Liver (tissue), 9 donors: Measurements from ENCODE around the gene SPRN. TPM values are rescaled to one million over a fixed set of nuclear protein-coding genes. Genes with fewer than 3 reads are reported as not detected.

Source experiments
- DNase-seq: peaks from one replicate; pipeline ENCODE4 v3.0.0-alpha.2; 2017; ENCODE audit warnings: low spot score
- H3K27ac ChIP-seq, 2 donors: one replicate each; pipeline ENCODE4 v1.7.0; 2013; ENCODE audit warnings: inconsistent platforms in 2 of 2, low read length in 2 of 2, control low read depth in 1 of 2, low read depth in 1 of 2, mild to moderate bottlenecking in 1 of 2
- H3K27me3 ChIP-seq, 4 donors: one replicate each; pipeline versions ENCODE4 v1.6.1 to v1.7.0; 2013; ENCODE audit warnings: low read length in 3 of 4, inconsistent platforms in 1 of 4, mild to moderate bottlenecking in 1 of 4, moderate library complexity in 1 of 4; ENCODE audit not compliant: control insufficient read depth in 4 of 4, insufficient read depth in 4 of 4
- H3K36me3 ChIP-seq, 4 donors: one replicate each; pipeline versions ENCODE4 v1.6.1 to v1.7.0; 2013; ENCODE audit warnings: low read length in 3 of 4, mild to moderate bottlenecking in 3 of 4, low read depth in 1 of 4, moderate library complexity in 1 of 4; ENCODE audit not compliant: control insufficient read depth in 4 of 4, insufficient read depth in 3 of 4
- H3K4me1 ChIP-seq, 4 donors: one replicate each; pipeline versions ENCODE4 v1.6.1 to v1.7.0; 2013; ENCODE audit warnings: low read length in 3 of 4, mild to moderate bottlenecking in 3 of 4, moderate library complexity in 1 of 4; ENCODE audit not compliant: control insufficient read depth in 4 of 4, insufficient read depth in 4 of 4
- H3K4me3 ChIP-seq, 3 donors: one replicate each; pipeline versions ENCODE4 v1.6.1 to v1.7.0; 2013; ENCODE audit warnings: low read length in 3 of 3, control low read depth in 1 of 3, low read depth in 1 of 3, mild to moderate bottlenecking in 1 of 3
- H3K9ac ChIP-seq, 2 donors: one replicate each; pipeline ENCODE4 v1.7.0; 2013; ENCODE audit warnings: low read length in 2 of 2, mild to moderate bottlenecking in 2 of 2, moderate library complexity in 2 of 2, control low read depth in 1 of 2, low read depth in 1 of 2
- H3K9me3 ChIP-seq, 4 donors: one replicate each; pipeline versions ENCODE4 v1.6.1 to v1.7.0; 2013; ENCODE audit warnings: low read length in 3 of 4; ENCODE audit not compliant: control insufficient read depth in 4 of 4
- ATF3 ChIP-seq: IDR thresholded peaks from 2 replicates; pipeline ENCODE4 v1.6.1; 2016; ENCODE audit warnings: antibody characterized with exemption
- CTCF ChIP-seq: fragments of 150-350 bp; IDR thresholded peaks from 2 replicates; pipeline ENCODE4 v1.5.1; 2017; ENCODE audit warnings: improper control_type of control experiment, low read depth, low read length; ENCODE audit not compliant: missing input control
- EGR1 ChIP-seq, 2 donors: IDR thresholded peaks; 2 replicates each; pipeline ENCODE4 v1.6.1; 2016 to 2018; ENCODE audit warnings: antibody characterized with exemption in 2 of 2, low read depth in 2 of 2
- FOXA1 ChIP-seq: IDR thresholded peaks from 2 replicates; pipeline ENCODE4 v1.6.1; 2016; ENCODE audit warnings: antibody characterized with exemption
- FOXA2 ChIP-seq: IDR thresholded peaks from 2 replicates; pipeline ENCODE4 v1.6.1; 2016; ENCODE audit warnings: antibody characterized with exemption
- GABPA ChIP-seq, 2 donors: IDR thresholded peaks in 1 of 2; conservative IDR thresholded peaks in 1 of 2; 2 replicates each; pipeline ENCODE4 v1.6.1; 2016; ENCODE audit warnings: antibody characterized with exemption in 2 of 2, mild to moderate bottlenecking in 1 of 2, moderate library complexity in 1 of 2
- HNF4A ChIP-seq, 2 donors: conservative IDR thresholded peaks; 2 replicates each; pipeline ENCODE4 v1.6.1; 2016; ENCODE audit warnings: antibody characterized with exemption in 2 of 2, mild to moderate bottlenecking in 2 of 2
- HNF4G ChIP-seq: IDR thresholded peaks from 2 replicates; pipeline ENCODE4 v1.6.1; 2016; ENCODE audit warnings: antibody characterized with exemption
- JUND ChIP-seq, 2 donors: IDR thresholded peaks; 2 replicates each; pipeline ENCODE4 v1.6.1; 2016; ENCODE audit warnings: antibody characterized with exemption in 2 of 2
- MAX ChIP-seq: IDR thresholded peaks from 2 replicates; pipeline ENCODE4 v1.6.1; 2016; ENCODE audit warnings: antibody characterized with exemption
- NR2F2 ChIP-seq: IDR thresholded peaks from 2 replicates; pipeline ENCODE4 v1.6.1; 2016; ENCODE audit warnings: antibody characterized with exemption
- RAD21 ChIP-seq, 2 donors: IDR thresholded peaks; 2 replicates each; pipeline ENCODE4 v1.6.1; 2016; ENCODE audit warnings: antibody characterized with exemption in 2 of 2, mild to moderate bottlenecking in 2 of 2
- REST ChIP-seq: IDR thresholded peaks from 2 replicates; pipeline ENCODE4 v1.6.1; 2016; ENCODE audit warnings: antibody characterized with exemption, mild to moderate bottlenecking
- SP1 ChIP-seq: IDR thresholded peaks from 2 replicates; pipeline ENCODE4 v1.6.1; 2018; ENCODE audit warnings: antibody characterized with exemption, mild to moderate bottlenecking
- YY1 ChIP-seq: IDR thresholded peaks from 2 replicates; pipeline ENCODE4 v1.6.1; 2016; ENCODE audit warnings: antibody characterized with exemption, mild to moderate bottlenecking
- ZBTB33 ChIP-seq: IDR thresholded peaks from 2 replicates; pipeline ENCODE4 v1.6.1; 2016; ENCODE audit warnings: antibody characterized with exemption
- WGBS: extraction: QIAGEN DNeasy Blood & Tissue Kit; methylation state at CpG from one replicate; pipeline ENCODE4 v1.1.7; 2013; 5-methylcytosine and 5-hydroxymethylcytosine counted together
- polyA plus RNA-seq, 2 donors: library from polyadenylated mRNA; stranded (reverse) in 1 of 2; unstranded in 1 of 2; fragments of 200-250 nt in 1 of 2; fragments of >200 nt in 1 of 2; fragmentation: Nextera tagmentation in 1 of 2; extraction: Ambion mirVana in 1 of 2; gene quantifications; one replicate each; pipeline versions ENCODE4 v1.2.1 to v1.2.3, GENCODE V29; 2013 to 2015
- total RNA-seq, 2 donors: library from RNA; depleted of rRNA; stranded (reverse); fragments of >200 nt; gene quantifications; one replicate each; pipeline ENCODE4 v1.2.3, GENCODE V29; 2014
- donor health status: healthy.
- donor health status: healthy.
- donor health status: healthy.
- donor health status: healthy.
- donor health status: healthy.

SPRN gene
- total and polyA plus RNA-seq, 4 donors: 1.3 to 36.4 TPM; not detected in 2

GRCh38 chr10:133377818-133378250, 46.6 kb downstream of the SPRN start:
- 46% methylated on average over 20 of the region's 20 CpGs for WGBS
- H3K27ac ChIP-seq: peak overlapping the region; percentile 65 to 94
- no peak for DNase-seq
- peak overlapping the region; percentile 58 to 70 (median 63) for H3K4me3 ChIP-seq
- H3K27me3 ChIP-seq: no peaks in the 10 kb centered on the region
- peaks cover 12 to 54% (median 30%) of the 10 kb centered on the region in 4 donors for H3K4me1 ChIP-seq
- H3K9me3 ChIP-seq: no peaks in the 10 kb centered on the region
- TF ChIP-seq CTCF (no peak), NR2F2 (no peak), REST (no peak), FOXA1 (no peak), SP1 (no peak), EGR1 (IDR thresholded peaks at IDR 0.05; ENCODE audit: low read depth in 2 of 2) (no peak)
- peaks cover 0 to 6% (median 0%) of the 10 kb centered on the region in 4 donors for H3K36me3 ChIP-seq
- H3K9ac ChIP-seq: peak overlapping the region; percentile 53 to 61

- H3K27ac ChIP-seq: peak overlapping the region; percentile 55 to 94
- H3K36me3 ChIP-seq: peaks cover 0 to 5% (median 0%) of the 10 kb centered on the region in 4 donors
- peak overlapping the region in 1 of 3 donors; percentile 63 for H3K4me3 ChIP-seq
- 91% methylated on average over 30 of the region's 30 CpGs for WGBS
- H3K9me3 ChIP-seq: no peaks in the 10 kb centered on the region
- no peak for DNase-seq
- no peaks in the 10 kb centered on the region for H3K27me3 ChIP-seq
- peaks cover 13 to 56% (median 33%) of the 10 kb centered on the region in 4 donors for H3K4me1 ChIP-seq
- H3K9ac ChIP-seq: no peak overlapping the region
- TF ChIP-seq HNF4A (conservative IDR thresholded peaks at IDR 0.05) (no peak), GABPA (IDR thresholded peaks at IDR 0.05 in 1 of 2, conservative IDR thresholded peaks at IDR 0.05 in 1 of 2) (no peak), FOXA1 (no peak), HNF4G (no peak), EGR1 (IDR thresholded peaks at IDR 0.05; ENCODE audit: low read depth in 2 of 2) (no peak), JUND (IDR thresholded peaks at IDR 0.05) (no peak), ATF3 (no peak), SP1 (no peak), CTCF (no peak), ZBTB33 (no peak), REST (no peak), YY1 (no peak), RAD21 (IDR thresholded peaks at IDR 0.05) (no peak), NR2F2 (no peak), FOXA2 (no peak), MAX (no peak)
These were observed 47.2 kb downstream of the SPRN start for GRCh38 chr10:133377025-133377817.
